ENCODE results near the gene HOXA6.

Gene HOXA6

GRCh38 chr7:27147199-27148030 lies at the start of gene HOXA6:
HOXA6 (minus strand) TSS chr7:27147774; CDS start chr7:27147749, 25 bp downstream.
- no peak for DNase-seq (ENCODE audit: low read depth in 3 of 3, low spot score in 1 of 3)

- peak; percentile 52 to 85 (median 62) for DNase-seq (ENCODE audit: low read depth in 3 of 3, low spot score in 1 of 3)
Observed at GRCh38 chr7:27196287-27196767, 48.8 kb upstream of the HOXA6 start.

- DNase-seq (ENCODE audit: low read depth in 3 of 3, low spot score in 1 of 3): no peak
Observed at GRCh38 chr7:27194686-27195379, 47.3 kb upstream of the HOXA6 start.

- DNase-seq (ENCODE audit: low read depth in 3 of 3, low spot score in 1 of 3): no peak
Observed at GRCh38 chr7:27194002-27194352, 46.4 kb upstream of the HOXA6 start.

GRCh38 chr7:27193335-27194001 lies 45.9 kb upstream of the HOXA6 start:
- no peak for DNase-seq (ENCODE audit: low read depth in 3 of 3, low spot score in 1 of 3)

GRCh38 chr7:27192546-27193334 lies 45.2 kb upstream of the HOXA6 start:
- no peak for DNase-seq (ENCODE audit: low read depth in 3 of 3, low spot score in 1 of 3)

- DNase-seq (ENCODE audit: low read depth in 3 of 3, low spot score in 1 of 3): no peak
Observed at GRCh38 chr7:27191833-27192545, 44.4 kb upstream of the HOXA6 start.

GRCh38 chr7:27191161-27191731 lies 43.7 kb upstream of the HOXA6 start:
- DNase-seq (ENCODE audit: low read depth in 3 of 3, low spot score in 1 of 3): no peak

GRCh38 chr7:27189997-27190748 lies 42.6 kb upstream of the HOXA6 start:
- DNase-seq (ENCODE audit: low read depth in 3 of 3, low spot score in 1 of 3): no peak

- no peak for DNase-seq (ENCODE audit: low read depth in 3 of 3, low spot score in 1 of 3)
Observed at GRCh38 chr7:27189295-27189996, 41.9 kb upstream of the HOXA6 start.

GRCh38 chr7:27188386-27189294 lies 41.1 kb upstream of the HOXA6 start:
- DNase-seq (ENCODE audit: low read depth in 3 of 3, low spot score in 1 of 3): no peak

- DNase-seq (ENCODE audit: low read depth in 3 of 3, low spot score in 1 of 3): no peak
Observed at GRCh38 chr7:27187475-27188385, 40.2 kb upstream of the HOXA6 start.

GRCh38 chr7:27186668-27187474 lies 39.3 kb upstream of the HOXA6 start:
- no peak for DNase-seq (ENCODE audit: low read depth in 3 of 3, low spot score in 1 of 3)

- no peak for DNase-seq (ENCODE audit: low read depth in 3 of 3, low spot score in 1 of 3)
Observed at GRCh38 chr7:27185854-27186667, 38.5 kb upstream of the HOXA6 start.

Data from stimulated activated CD4-positive, alpha-beta T cell treated with anti-CD3 and anti-CD28 coated beads, TNF-alpha, amount 100 ng/mL, for 1 hour (primary cell).